Fibroblast of upper back skin (primary cell): ENCODE results near the gene HDAC11.
"Not testable (repeated sequence)": the region's sequence is repeated elsewhere in the genome, so short reads cannot be mapped to it uniquely, and the experiment has no call there.

Experiments used
- DNase-seq: peaks from one replicate; pipeline ENCODE4 v3.0.0-alpha.2; 2013

The HDAC11 gene

GRCh38 chr3:13493867-13494441, 13.8 kb downstream of the HDAC11 start:
- DNase-seq, result no peak

GRCh38 chr3:13494463-13495350, 14.6 kb downstream of the HDAC11 start:
- DNase-seq, result no peak

GRCh38 chr3:13495351-13495813, 15.3 kb downstream of the HDAC11 start:
- no peak for DNase-seq

- DNase-seq, result peak; percentile 76
Observed at GRCh38 chr3:13495921-13496723, 16.0 kb downstream of the HDAC11 start.

GRCh38 chr3:13496879-13497278, 16.8 kb downstream of the HDAC11 start:
- DNase-seq, result no peak

GRCh38 chr3:13497386-13497785, 17.3 kb downstream of the HDAC11 start:
- peak; percentile 43 for DNase-seq

- DNase-seq, result no peak
Observed at GRCh38 chr3:13498354-13499060, 18.4 kb downstream of the HDAC11 start.

- not testable (repeated sequence) for DNase-seq
Observed at GRCh38 chr3:13499246-13499645, 19.1 kb downstream of the HDAC11 start.

- no peak for DNase-seq
Observed at GRCh38 chr3:13500133-13500885, 20.2 kb downstream of the HDAC11 start.

GRCh38 chr3:13501056-13501455, 20.9 kb downstream of the HDAC11 start:
- DNase-seq, result no peak

GRCh38 chr3:13501521-13501920, 21.4 kb downstream of the HDAC11 start:
- DNase-seq, result no peak

GRCh38 chr3:13501958-13502790, 22.1 kb downstream of the HDAC11 start:
- no peak for DNase-seq

- no peak for DNase-seq
Observed at GRCh38 chr3:13502791-13503060, 22.6 kb downstream of the HDAC11 start.

- no peak for DNase-seq
Observed at GRCh38 chr3:13504161-13504831, 24.2 kb downstream of the HDAC11 start.

GRCh38 chr3:13505147-13506130, 25.3 kb downstream of the HDAC11 start:
- DNase-seq, result no peak

GRCh38 chr3:13506239-13506638, 26.1 kb downstream of the HDAC11 start:
- DNase-seq, result no peak

- DNase-seq, result no peak
Observed at GRCh38 chr3:13506680-13507079, 26.6 kb downstream of the HDAC11 start.

- no peak for DNase-seq
Observed at GRCh38 chr3:13507247-13507569, 27.1 kb downstream of the HDAC11 start.

GRCh38 chr3:13507570-13508339, 27.6 kb downstream of the HDAC11 start:
- DNase-seq, result no peak
